Hindlimb muscle (tissue), 1 donor: ENCODE measurements around the gene ZNF536. TPM values are rescaled to one million over a fixed set of nuclear protein-coding genes. Genes with fewer than 3 reads are reported as not detected.

ENCODE experiments used
- DNase-seq: peaks from one replicate; pipeline ENCODE4 v3.0.0-alpha.2; 2013
- polyA plus RNA-seq: library from polyadenylated mRNA; unstranded; fragments of 120-200 nt; gene quantifications from one replicate; pipeline ENCODE4 v1.2.1, GENCODE V29; 2013; ENCODE audit not compliant: insufficient read length

ZNF536 gene
- 2.0 TPM for polyA plus RNA-seq

DNA sequence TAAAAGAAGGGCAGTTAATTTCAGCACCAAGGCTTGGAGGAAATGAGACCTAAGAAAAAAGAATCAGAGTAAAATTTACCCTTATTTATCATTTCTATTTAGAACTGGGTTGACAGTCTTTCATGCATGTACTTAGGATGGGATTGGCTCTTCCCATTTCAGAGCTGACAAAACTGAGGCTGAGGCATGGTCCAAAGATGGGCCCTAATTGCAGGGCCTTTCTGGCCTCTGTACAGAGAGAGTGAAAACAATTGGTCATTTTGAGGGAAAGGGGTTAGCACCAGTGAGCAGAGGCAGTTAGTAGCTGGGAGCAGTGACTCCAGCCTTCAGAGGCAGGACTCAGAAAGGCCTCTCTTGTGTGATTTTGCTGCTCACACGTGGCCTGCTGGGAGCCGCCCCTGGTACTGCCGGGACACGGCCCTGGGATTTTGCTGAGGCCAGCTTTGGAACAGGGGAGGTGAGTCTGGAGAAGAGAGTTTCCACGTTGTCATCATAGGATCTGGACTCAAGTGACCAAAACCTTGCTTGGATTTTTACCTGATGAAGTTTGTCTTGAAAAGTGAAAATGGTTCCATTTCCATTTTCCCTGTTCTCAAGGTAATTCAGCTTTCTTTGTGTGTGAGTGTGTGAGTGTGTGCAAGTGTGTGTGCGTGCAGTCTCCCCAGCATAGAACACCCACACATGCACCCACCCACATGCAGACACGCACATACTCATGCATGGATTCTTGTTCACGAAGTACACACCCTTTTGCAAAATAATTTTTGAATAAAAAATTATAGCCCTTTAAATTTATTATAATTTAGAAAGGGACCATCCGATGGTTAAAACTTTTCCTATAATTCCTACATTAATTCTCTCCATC, at the start of gene ZNF536:
Gene ZNF536, plus strand, starts transcription at position 425 of the 865 bp plus-strand sequence. CDS start 71,179 bp downstream, outside the sequence.
- no peak for DNase-seq

DNA sequence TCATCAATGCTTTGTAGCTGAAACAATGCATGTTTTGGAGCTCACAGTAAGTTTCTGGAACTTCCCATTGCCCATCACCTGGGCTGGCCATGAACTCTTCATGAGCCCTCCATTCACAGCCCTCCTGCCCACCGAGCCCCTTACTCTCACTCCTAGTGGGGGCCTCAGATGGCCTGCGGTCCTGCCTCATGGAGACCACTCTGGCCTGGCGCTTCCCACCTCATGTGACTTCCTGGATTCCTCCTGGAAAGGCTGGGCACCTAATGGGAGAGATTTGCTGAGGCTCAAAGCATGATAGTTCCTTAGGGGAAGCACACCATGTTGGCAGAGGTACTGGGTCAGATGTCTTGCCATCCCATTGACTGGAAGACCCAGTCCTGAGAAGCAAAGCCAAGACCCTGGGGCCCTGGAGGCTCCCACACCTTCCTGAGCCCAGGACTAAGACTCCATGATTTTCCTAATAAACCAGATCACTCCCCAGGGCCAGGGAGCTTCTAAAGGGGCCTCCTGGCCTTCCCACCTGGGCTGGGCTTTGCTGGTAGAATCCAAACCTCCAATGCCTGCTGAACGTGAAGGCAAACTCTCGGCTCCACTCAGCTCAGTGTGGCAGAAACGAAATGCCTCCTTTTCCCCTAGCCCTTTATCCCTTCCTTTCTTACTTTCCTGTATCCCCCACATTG, 49.4 kb upstream of the ZNF536 start:
- DNase-seq = no peak

DNA sequence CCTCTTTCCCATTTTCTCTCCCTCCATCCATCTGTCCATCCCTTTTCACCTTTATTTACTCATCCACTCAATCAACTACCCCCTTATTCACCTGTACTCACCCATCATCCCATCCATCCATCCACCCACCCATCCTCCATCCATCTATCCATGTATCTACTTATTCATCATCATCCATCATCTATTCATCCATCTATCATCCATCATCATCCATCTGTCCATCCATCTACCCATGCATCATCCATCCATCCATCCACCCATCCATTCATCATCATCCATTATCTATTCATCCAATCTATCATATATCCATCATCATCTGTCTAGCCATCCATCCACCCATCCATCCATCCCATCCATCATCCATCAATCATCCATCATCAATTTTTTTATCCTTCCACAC, 48.3 kb upstream of the ZNF536 start:
- DNase-seq = no peak

DNA sequence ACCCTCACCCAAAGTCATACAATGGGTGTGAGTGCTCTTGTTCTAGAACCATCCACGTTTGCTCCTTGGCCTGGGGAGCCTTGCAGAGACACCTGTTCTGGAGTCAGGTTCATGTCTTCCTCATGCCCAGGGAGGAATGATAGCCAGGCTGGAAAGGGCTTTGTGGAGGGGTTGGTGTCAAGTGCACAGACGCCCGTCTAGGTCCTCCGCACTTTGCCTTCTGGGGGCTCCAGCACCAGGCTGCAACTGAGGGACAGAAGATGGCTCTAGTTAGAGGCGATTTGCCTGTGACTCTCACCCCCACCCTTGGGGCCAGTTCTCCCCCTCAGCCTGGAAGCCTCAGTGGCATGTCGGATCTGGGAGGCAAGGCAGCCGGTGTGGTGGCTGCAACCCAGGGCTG, 47.2 kb upstream of the ZNF536 start:
- DNase-seq = no peak

DNA sequence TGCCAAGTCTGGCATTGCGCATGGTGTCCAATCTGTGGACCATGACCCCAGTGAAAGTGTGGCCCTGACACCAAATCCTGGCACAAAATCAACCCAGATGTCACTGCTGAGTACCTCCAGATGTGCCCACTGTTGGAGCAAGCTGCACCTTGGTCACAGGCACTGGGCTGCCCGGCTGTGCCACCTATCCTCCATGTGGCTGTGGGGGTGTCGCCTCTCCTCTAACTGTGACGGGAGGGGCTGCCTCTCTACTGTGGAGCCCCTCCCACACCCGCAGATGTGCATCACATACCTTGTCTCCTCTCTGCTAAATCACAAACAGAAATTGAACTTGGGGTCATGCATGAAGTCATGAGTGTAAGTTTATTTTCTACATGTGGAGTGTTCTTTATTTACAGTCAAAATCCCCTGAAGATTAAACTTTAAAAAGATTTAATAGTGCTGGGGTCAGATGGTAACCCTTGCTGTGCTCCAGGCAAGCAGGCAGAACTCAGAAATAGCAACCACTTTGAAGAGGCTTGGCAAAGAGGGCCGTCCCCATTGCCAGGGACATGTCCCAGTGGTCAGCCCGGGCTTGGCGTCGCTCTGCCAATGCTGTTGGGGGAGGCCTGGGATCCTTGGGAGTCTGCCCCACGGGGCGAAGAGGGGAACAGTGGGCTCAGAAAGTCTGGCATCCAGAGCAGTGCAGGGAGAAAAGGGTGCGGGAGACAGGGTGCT, 46.4 kb upstream of the ZNF536 start:
- DNase-seq = no peak

DNA sequence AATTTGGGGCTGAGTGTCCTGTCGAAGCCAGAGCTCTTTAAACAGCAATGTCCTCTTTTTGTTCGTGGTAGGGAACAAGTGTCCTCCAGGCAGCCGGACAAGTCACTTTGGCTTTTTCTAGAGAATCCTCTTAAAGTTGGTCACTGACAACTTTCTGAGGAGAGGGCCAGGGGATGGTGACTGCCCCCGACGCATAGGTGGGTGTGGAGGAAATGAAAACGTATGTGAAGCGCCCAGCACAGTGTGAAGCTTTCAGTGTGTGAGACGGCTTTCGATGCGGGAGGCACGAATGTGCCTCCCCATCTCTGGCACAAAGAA, 45.8 kb upstream of the ZNF536 start:
- DNase-seq = no peak

DNA sequence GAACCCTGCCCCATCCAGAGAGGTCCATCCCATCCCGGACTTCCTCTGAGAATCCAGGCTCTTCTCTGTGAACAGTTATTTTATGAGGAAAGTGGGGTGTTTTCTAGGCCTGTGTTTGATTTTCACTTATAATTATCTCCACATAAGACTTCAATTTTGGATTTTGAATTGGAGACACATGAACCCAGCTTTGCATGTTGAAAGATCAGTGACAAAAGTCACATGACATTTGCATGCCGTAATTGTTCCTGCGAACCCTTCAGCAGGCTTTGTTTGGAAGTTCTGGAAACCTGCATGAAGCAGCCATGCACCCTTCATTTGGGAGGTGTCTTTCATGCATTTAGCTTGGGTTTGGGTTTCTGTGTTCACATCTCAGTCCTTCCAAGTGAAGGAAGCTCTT, 44.9 kb upstream of the ZNF536 start:
- DNase-seq = no peak

DNA sequence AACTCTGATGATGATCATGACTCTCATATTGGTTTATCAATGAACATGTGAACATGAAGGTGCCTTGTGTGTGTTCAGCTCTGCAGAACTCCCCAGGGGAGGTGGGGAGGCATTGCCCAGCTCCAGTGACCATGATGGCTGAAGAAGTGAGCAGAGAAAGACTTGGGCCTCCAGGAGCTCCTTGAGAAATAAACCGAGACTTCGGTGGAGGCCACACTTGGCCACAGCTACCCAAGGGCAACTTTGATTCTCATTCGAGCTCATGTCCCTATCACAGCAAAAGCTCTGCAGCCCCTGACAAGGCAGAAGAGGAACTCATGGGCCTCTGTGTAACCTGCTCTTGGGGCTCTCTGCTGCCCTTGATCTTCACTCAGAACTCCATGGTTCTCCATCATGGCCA, 44.1 kb upstream of the ZNF536 start:
- no peak for DNase-seq

DNA sequence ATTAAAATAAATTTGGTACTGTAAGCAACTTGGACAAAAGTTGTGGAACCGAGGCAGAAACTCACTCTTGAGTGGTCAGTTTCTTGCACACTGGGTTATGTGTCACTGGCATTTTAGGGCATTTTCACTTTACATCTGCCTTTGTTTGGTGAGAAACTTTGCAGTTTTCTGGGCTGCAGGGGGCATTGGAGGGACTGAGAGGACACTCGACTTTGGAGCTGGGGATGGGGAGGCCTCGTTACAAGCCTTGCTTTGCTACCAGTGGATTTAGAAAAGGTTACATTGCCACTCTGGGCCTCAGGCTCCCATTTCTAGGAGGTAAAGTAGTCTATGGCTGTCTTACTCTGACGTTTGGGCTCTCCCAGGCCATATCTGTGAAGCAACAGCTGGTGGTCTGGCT, 41.9 kb upstream of the ZNF536 start:
- DNase-seq = no peak

DNA sequence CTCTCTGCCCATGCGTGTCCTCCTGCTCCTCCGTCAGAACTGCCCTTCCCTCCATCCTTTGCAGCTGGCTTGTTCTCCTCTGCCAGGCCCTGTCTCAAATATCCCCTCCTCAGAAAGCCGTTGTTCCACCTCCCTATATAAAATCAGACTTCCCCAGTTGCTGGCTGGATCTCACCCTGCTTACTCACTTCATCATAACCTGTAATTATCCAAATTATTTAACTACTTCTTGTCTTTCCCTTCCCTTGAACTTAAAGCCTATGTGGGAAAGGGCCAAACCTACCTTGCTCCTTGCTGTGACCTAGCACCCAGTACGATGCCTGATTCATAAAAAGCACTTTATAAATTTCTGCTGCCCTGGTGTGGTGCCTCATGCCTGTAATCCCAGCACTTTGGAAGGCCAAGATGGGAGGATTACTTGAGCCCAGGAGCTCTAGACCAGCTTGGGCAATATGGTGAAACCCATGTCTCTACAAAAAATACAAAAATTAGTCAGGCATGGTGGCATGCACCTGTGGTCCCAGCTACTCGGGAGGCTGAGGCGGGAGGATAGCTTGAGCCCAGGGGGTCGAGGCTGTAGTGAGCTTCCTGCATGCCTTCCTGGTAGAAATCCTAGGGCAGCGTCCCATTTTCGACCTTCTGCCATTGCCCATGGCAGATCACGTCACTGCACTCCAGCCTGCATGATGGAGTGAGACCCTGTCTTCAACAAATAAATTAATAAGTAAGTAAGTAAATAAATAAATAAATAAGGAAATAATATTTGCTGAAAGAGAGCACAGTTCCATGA, 39.5 kb upstream of the ZNF536 start:
- DNase-seq = no peak

DNA sequence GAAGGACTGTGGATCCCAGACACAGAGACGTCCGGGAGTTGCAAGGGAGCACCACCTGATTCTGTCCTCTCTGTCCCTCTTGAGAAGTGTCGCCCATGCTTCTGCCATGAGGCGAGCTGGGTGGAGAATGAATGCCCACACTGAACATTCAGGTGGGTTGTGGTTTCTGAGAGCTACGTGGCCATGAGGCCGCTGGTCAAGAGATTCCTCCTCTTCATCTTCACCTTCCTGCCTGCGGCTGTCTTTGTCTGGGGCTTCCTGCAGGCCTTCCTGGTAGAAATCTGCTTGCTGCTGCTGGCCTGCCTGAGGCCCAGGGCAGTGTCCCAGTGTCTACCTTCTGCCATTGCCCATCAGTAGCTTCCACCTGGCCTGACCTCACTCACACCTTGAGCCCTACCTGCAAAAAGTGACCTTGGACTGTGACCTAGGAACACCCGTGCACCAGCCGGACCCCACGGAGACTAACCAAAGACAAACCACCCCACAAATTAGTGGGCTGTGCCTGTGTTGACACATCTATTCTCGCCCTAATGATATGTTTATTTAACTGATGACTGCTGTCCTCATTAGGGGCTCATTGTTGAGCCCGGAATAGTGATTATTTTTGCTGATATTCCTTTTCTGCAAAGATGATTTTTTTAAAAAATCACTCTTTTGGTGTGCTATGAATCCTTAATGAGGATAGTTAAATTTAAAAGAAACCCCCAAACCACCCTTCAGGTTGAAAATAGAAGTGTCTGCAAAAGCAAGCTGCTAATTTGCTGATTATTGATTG, 38.7 kb upstream of the ZNF536 start:
- no peak for DNase-seq

DNA sequence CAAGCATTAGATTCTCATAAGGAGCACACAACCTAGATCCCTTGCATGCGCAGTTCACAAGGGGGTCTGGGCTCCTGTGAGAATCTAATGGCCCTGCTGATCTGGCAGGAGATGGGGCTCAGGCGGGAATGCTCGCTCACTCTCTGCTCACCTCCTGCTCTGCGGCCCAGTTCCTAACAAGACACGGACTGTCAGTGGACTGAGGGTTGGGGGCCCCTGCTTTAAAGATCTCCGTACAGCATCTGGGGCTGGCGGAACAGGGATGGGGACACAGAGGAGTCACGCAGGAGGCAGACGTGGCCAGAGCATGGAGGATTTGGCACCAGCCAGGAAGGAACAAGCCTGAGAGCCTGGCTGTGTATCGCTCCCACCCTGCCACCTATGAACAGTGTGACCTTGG, 37.3 kb upstream of the ZNF536 start:
- no peak for DNase-seq

DNA sequence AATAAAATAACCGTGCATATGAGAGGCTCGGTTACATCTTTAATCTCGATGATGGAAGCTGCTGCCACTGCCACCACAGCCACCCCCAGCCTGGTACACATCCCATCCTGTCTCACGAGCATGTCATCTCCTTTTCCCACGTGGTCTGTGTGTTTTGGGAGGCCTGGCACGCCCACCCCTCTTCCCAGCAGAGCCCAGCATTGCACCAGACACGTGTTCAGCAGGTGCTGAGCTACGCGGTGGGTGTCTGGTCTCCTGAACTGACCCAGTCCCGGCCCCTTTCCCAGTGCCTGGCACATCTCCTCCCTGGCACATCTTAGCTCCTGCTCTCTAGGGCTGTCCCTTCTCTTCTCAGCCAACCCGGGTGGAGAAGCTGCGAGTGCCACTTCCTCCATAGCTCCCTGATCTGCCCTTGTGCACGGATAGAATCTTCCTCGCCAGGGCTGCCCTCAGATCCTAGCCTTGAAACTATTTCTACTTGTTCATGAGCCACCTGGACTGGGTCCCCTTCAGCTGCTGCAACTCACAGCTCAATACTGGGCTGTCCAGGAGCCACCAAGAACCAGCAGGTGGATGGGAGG, 36.8 kb upstream of the ZNF536 start:
- no peak for DNase-seq

DNA sequence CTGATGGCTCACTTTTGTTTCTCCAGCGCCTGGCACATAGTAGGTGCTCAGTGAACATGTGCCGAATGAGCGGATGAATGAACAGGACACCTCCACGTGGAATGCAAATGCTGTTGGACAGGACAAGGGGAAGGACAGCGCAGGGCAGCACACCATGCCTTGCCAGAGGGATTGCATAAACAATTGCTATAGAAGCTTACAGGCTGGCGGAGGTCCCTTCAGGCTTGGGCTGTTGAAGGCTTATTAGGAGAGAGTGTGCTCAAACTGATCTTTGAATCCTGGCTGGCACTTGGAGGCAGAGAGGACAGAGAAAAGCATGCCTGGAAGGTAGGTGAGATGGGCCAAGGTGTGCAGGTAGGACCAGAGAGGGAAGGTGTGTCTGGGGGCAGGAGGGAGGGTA, 35.9 kb upstream of the ZNF536 start:
- DNase-seq = no peak

DNA sequence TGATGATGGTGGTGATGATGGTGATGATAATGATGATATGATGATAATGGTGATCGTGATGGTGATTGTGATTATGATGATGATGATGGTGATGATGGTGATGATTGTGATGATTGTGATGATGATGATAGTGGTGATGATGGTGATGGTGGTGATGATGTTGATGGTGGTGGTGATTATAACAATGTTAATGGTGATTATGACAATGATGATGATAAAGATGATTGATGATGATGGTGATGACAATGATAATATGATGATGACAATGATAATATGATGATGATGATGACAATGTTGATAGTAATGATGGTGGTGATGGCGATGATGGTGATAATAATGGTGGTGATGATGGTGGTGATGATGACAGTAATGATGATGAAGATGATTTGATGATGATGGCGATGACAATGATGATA, 34.1 kb upstream of the ZNF536 start:
- DNase-seq = no peak

DNA sequence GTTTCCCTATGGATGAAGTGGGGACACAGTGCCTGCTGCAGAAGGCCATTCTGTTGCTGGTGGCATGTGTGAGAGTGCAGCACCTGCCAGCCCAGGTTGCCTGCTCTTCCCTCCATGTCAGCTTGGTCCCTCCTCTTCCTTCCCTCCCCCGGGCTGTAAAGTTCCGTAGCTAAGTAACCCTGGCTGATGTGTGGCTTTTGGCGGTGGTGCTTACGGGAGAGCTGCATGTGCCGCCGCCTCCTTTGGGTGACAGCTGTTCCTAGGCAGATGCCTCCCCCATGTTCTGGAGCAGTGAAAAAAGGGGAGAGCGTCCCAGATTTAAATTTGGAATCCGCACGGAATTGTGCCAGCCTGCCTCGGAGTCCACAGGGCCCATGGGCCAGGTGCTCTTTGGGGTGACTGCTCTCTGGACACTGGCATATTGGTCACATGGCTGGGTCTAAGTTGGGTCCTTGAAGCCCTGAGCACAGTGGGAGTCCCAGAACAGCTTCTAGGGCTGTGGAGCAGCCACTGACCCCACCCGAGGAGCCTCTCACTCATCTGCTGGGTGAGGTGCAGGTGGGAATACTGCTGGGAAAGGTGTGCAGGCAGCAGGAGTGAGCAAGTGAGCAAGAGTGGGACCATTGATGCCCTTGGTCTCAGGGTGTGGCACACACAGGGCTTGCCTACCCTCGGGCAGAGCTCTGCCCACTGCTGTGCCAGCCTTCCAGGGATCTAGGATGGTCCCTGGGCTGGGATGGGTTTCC, 33.1 kb upstream of the ZNF536 start:
- DNase-seq = no peak

DNA sequence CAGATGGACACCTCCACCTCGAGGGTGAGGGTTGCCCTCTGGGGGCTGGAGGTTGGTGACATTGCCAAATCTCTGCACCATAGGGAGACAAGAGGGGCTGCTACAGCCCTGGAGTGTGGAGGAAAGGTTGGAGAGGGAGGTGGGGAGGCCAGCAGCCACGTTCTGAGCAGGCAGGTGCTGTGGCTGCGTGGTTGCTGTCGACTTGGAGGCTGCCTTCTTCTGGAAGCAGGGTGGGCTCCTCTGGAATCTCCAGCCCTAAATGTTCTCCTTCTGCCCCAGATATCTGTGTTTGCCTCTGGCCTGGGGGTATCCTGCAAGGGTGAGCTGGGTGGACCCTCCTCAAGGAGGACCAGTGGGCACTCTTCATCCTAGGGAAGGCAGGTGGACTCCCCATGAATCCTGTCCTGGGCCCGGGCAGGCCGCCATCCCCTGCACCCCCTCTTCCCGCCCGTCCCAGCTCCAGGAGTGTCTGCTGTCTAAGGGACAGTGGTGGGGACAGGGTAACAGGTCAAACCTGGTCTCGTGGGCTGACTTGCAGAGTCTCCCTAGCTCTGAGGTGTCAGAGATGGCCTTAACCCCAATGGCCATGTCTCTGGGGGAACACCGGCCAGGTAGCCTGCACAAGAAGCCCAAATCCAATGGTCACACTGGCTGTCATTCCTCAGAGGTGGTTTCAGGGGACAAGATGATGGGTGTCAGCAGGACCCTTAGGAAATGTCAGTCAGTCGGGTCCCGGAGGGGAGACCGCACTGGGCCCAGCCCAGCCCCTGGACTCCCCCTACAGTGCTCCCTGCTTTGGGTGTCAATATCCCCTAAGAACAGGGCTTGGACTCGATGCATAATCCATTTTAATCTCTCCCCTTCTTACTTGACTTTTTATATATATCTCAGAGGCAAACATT, 32.3 kb upstream of the ZNF536 start:
- DNase-seq = no peak

DNA sequence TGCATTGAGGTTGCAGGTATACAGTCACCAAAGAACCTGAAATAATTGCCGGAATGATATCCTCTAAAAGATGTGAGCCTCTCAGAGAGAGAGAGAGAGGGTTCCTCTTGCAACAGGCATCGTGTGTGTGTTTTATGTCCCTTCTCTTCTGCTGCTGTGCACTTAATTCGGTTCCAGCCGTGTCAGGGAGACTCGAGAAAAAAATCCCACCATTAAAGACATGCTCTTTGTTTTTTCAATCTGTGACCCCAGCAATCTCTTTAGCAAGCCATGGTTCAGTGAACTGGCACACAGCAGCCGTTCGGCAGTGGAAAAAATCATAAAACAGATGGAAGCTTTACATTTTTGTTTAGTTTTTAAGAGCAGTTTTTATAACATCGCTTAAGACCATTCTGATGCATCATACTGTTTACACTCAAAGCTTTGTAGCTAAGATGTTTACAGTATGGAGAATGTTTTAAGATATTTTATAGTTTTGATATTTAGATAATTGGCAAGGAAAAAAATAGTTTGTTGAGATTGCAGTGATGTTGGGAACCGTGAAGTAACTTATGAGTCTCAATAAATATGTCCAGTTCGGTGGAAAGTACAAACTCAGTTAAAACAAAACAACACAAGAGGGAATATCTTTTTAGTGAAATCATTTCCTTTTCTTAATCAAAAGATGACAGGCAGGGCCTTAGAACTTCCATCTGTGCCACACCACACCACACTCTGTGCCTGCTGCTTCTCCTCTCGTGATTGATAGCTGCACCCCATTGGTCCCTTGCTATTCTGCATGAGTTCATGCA, 31.2 kb upstream of the ZNF536 start:
- DNase-seq = no peak
